Measurements from ENCODE around the gene IFNAR1.

GRCh38 chr21:33317145-33317544 lies 7.6 kb upstream of the IFNAR1 start:
- TF ChIP-seq CTCF (IDR thresholded peaks at IDR 0.05; ENCODE audit: control extremely low read depth in 1 of 3, insufficient read depth in 1 of 3, low read depth in 1 of 3, low read length in 3 of 3) (no peak), KDM4A (IDR thresholded peaks at IDR 0.05; ENCODE audit: low read depth, low read length, severe bottlenecking) (no peak)
